GM19395 (cell line): Measurements from ENCODE around the gene RHPN2.
"Not testable (repeated sequence)": the region's sequence is repeated elsewhere in the genome, so short reads cannot be mapped to it uniquely, and the experiment has no call there.

Source experiments
- ATAC-seq: cut with Tn5 transposase; IDR thresholded peaks from one replicate; pipeline ENCODE4 v1.9.1; 2021; ENCODE audit warnings: mild to moderate bottlenecking, moderate library complexity; ENCODE audit not compliant: unreplicated experiment

RHPN2 gene

DNA sequence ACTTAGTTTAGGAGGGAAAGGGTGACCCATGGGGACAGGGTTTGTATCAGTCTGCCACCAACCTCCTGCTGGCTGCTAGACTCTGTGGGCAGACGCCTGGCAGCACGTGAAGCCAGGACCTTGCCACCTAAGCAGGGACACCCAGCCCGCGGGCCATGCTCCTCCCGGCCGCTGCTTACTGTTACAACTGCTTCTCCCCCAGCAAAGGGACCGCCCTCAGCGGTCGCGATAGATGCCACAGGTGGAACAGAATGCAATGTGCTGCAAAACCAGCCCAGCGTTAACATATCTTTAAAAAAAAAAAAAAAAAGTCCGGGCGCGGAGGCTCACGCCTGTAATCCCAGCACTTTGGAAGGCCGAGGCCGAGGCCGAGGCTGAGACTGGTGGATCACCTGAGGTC, 1.9 kb upstream of the RHPN2 start:
- ATAC-seq, result no peak

DNA sequence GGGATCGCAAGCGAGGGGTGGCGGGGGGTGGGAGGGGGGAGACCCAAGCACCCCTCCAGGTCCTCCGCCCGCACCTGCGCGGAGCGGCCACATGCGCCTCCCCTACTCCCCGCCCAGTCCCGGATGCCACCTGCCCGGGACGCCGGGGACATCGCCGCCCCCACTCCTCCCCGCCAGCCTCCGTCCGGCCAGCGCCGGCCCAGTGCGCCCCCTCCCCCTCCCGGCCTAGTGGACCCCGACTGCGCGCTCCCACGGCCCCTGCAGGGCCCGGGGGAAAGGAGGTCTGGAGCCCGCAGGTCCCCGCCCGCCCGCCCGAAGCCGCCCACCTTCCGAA, 263 bp downstream of the RHPN2 start:
- peak; percentile 43 for ATAC-seq

DNA sequence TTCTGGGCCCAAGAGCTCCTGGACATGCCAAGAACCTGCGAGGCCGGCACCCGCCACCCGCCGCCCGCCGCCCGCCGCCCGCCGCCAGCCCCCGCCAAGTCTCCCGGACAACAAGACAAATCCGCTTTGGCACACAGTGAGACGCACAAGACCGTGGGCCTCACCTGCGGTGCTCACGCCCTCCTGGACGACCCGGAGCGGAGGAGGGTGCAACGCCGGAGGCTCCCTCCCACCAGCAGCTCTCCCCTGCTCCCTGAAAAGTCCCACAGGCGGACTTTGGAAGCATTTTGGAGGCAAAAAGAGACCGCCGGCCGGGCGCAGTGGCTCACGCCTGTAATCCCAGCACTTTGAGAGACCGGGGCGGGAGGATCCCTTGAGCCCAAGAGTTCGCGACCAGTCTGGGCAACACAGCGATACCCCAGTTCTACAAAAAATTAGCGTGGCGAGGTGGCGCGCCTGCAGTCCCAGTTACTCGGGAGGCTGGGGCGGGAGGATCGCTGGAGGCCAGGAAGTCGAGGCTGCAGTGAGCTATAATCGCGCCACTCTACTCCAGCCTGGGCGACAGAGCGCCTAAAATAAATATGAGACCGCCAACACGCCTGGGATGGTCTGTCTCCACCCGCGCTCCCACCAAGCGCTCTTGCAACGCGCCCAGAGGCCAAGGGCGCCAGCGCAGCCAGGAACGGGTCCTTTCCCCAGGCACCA, 783 bp downstream of the RHPN2 start:
- ATAC-seq, result peak; percentile 26

DNA sequence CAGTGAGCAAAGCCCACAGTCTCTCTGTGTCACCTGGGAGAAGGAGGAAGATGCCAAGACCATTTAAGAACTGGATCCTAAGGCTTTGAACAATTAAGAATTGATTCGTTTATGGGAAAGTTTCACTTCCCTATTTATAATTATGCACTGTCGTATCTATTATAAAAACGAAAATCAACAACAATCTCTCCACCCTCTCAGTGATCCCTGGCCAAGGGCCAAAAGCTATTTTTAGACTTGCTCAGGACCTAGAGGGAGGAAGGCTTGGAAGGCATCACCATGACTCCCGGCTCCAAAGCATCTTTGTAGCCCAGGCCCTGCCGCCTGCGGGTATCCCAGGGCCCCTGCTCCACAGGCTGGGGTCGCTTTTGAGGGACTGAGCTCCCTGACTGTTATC, 1.3 kb downstream of the RHPN2 start:
- no peak for ATAC-seq

DNA sequence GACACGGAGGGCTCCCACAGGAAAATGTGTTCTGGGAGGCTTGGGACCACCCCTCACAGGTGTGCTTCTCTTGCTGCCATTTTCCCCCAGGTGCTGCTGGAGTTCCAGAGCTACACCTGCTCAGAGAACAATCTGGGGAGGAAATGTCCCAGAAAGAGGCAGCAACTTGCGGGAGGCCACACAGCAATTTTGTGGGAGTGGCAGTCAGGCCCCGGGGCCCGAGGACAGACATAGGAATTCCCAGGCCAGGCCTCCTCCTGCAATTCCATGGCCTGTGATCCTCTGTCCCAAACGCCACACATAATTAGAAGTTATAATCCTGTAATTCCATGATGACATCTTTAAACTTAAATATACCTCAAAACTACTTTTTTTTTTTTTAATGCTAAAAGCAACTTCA, 1.8 kb downstream of the RHPN2 start:
- ATAC-seq, result no peak

DNA sequence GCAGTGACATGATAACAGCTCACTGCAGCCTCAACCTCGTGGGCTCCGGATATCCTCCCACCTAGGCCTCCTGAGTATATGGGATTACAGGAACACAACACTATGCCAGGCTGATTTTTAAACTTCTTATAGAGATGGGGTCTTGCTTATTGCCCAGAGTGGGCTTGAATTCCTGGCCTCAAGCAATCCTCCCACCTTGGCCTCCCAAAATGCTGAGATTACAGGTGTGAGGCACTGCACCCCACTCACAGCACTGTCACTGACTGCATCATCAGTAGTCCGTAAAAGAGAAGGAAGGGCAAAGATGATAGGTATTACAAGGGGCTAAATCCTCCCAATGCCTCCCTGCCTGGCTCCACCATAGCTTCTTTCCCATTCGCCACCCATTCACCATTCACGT, 4.1 kb downstream of the RHPN2 start:
- no peak for ATAC-seq

DNA sequence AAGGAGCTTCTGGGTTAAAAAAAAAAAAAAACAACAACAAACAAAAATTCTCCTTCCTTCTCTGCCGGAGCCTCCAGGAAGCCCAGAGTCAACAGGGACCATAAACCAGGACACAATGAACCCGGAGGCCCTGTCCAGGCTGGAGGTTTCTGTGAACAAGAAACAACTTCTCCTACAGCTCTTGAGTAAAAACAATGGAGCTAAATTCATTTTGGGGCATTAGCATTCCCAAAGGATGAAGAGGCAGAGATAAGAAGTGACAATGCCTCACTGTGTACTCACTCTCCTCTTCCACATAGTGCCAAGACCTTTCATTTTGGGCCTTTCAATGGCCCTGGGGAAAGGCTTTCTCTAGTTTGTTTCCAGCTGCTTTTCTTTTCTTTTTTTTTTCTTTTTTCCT, 9.0 kb downstream of the RHPN2 start:
- ATAC-seq, result no peak

DNA sequence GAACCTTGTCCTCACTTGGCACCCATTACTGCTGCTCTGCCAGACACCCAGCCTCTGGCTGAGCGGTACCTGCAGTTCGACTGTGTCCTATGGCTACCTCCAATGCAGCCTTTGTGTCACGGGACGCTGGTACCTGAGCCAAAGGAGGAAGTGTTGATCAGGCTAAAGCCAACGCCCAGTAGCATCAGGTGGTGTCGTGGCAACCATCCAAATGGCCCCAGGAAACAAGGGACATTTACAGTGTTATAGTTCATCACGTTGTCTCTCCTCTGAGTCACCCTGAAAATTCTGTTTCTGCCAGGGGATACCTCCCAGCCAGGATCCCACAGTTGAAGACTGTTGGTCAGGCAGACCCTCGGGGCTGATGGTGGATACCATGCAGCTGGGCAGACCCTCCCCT, 10.1 kb downstream of the RHPN2 start:
- no peak for ATAC-seq

DNA sequence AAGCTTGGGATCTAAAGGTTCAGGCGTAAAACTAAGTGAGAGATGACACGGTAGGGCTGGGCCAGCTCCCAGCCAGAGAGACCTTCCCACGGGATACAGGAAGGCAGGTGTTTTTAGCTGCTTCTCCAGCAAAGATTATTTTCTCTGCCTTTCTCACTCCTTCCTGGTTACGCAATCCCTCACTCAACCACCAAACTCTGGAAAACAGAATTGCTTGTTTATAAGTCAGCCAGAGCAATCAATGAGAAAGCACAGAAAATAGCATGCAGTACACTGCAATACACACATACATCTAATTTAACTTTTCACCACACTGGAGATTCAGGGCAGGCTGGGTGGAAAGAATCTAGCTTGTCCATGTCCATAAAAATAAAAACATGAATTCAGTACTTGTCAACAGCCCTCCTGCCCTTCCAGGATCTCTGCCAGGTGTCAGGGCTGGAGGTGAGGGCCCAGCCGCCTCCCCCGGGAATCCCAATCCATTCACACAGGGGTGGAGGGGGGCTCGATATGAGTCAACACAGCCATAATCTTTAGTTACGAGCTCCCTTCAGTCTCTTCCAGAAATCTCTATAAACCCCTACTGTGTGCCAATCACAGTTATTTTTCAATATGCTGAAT, 12.2 kb downstream of the RHPN2 start:
- no peak for ATAC-seq

DNA sequence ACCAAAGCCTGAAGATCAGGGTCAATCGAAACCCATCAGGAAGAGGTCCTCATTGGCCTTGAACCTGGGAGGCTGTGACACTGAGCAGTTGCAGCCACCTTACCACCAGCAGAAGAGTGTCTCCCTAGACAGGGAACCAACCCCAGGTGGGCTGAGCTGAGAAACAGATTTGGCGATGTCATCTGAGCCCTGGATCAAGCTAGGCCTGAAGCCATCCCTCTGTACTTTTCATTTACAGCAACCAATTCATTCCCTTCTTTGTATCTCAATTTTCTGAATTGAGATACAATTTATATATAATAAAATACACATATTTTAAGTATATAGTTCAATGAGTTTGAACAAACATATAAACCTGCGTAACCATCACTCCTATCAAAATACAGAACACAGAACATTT, 14.6 kb downstream of the RHPN2 start:
- ATAC-seq, result no peak

DNA sequence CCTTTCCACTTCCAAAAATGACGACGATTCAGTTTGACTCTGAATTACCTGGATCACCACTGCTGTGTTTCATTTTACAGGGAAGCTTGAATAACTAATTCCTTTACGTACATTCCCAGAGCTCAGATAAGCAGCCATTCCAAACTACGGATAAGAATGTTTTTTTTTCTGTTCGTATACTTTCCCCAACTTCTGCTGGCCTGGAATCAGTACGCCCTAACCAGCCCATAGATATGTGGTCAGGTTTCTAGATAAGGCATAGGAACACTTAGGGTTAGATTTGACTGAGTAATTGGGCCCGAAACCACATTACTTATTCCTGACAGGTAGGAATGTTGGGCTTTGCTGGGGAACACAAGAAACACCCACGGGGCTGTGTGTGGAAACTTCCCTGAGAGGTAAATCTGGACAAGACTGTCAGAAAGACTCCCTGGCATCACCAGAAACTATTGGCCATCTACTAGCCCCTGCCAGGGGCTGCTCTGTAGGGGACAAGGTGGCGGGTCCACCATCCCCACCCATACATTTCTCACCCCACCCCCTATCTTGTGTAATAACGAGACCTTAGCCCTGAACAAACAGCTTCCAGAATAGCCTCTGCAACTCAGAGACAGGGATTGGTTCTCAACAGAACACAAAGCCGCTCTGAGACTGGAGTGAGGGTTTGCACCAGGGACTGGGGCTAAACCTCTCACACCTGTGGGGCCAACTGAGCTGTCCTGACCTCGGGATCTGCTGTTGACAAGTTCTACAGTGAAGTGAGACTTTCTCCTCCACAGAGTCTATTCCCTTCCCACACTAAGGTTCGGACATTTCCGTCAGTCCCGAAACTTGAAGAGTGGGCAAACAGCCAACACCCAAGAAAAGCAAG, 15.6 kb downstream of the RHPN2 start:
- no peak for ATAC-seq

DNA sequence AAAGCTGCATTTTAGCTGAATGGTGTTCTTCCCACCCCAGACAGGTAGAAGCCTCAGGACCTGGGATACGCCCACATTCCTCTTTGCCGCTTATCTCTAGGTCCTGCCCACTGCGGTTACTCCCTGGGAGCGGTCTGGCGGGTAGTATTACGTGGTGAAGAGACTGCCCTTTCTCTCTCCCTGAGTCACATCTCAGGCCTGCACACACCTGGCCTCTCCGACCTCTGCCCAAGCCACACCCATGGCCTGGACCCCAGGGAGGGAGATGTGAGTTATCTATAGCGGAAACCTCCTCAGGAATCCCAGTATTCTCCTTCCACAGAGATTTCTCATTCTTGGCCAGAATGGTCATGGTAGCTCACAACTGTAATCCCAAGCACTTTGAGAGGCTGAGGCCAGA, 17.3 kb downstream of the RHPN2 start:
- ATAC-seq, result no peak

DNA sequence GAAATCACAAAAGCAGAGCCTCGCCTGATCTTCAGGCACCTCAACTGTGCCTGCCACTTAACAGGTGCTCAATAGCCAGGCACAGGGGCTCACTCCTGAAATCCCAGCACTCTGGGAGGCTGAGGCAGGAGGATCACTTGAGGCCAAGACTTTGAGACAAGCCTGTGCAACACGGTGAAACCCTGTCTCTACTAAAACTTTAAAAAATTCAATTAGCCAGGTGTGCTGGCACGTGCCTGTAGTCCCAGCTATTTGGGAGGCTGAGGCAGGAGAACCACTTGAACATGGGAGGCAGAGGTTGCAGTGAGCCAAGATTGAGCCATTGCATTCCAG, 22.9 kb downstream of the RHPN2 start:
- ATAC-seq, result not testable (repeated sequence)

DNA sequence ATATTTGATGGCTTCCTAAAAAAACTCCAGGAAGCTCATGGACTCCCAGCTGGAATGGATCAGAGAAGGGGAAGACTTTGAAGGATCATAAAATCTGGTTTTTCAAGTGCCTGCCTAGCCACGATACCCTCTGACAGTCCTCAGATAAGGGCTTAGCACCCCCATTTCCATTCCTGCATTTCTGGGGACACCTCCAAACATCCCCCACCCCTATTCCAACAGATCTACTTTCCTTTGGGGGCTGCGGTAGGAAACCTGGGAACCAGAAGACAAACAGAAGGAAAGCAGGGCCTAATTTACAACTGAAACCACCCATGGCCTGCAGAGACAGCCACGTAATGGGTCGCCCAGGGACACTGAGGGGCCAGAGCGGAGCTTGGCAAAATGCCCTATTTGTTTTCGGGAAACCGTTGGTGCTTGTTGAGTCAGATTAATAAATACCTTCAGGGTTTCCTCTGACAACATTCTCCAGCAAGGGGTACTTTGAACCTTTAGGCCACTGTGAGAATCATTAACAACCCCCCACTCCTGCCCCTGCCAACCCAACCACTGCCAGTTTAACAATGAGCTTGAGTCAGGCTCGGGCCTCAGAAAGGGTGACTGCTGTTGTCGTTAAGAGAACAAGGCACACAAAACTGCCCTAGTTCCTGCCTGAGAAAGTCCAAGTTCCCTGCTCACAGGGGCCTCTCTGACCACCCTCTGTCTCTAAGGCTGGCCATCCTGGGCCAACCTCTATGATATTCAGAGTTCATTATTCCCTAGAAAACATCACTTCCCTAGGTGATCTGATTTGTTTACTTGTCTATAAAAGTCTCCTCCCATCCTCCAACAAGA, 23.5 kb downstream of the RHPN2 start:
- ATAC-seq, result no peak

DNA sequence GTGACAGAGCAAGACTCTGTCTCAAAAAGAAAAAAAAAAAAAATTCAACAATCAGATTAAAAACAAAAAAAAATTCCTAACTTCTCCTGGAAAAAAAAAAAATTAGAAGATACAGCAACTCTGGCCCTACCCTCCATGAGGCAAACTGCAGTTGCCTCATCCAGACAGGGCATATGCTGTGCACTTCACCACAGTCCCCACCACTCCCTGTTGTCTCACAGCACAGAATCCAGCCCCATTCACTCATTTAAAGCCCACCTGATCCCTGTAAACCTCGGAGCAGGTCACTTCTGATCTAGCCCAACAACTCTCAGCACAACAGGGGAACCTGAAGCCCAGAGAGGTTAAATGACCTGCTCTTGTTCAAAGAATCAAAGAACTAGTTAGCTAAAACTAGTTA, 24.9 kb downstream of the RHPN2 start:
- ATAC-seq, result no peak

DNA sequence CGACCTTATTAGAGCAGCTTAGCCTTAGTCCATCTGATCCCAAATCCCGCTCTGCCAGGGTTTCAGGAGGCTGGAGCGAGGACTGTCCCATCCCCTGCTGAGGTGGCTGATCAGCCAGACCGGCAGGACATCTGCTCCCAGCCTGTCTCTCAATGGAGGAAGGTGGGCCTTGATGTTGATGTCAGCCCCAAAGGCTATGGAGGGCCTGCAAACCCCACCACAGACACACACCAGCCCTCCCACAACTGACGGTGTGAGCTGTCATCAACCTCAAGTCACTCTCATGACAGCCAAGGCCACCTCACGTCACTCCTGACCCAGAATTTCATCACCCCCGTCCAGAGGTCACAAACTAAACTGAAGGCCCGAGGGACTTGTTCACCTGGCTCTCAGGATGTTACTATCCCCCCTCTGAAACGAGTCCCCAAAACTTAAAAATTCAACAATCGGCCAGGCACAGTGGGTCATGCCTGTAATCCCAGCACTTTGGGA, 25.5 kb downstream of the RHPN2 start:
- no peak for ATAC-seq

DNA sequence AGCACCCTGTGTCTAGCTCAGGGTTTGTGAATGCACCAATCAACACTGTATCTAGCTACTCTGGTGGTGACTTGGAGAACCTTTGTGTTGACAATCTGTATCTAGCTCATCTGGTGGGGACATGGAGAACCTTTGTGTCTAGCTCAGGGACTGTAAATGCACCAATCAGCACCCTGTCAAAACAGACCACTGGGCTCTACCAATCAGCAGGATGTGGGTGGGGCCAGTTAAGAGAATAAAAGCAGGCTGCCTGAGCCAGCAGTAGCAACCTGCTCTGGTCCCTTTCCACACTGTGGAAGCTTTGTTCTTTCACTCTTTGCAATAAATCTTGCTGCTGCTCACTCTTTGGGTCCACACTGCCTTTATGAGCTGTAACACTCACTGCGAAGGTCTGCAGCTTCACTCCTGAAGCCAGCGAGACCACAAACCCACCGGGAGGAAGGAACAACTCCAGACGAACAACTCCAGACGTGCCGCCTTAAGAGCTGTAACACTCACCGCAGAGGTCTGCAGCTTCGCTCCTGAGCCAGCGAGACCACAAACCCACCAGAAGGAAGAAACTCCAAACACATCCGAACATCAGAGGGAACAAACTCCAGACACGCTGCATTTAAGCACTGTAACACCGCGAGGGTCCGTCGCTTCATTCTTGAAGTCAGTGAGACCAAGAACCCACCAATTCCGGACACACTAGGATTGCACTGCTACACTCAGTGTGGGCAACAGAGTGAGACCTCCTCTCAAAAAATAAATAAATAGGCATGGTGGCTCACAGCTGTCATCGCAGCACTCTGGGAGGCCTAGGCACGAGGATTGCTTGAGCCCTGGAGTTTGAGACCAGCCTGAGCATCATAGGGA, 27.3 kb downstream of the RHPN2 start:
- ATAC-seq, result not testable (repeated sequence)

DNA sequence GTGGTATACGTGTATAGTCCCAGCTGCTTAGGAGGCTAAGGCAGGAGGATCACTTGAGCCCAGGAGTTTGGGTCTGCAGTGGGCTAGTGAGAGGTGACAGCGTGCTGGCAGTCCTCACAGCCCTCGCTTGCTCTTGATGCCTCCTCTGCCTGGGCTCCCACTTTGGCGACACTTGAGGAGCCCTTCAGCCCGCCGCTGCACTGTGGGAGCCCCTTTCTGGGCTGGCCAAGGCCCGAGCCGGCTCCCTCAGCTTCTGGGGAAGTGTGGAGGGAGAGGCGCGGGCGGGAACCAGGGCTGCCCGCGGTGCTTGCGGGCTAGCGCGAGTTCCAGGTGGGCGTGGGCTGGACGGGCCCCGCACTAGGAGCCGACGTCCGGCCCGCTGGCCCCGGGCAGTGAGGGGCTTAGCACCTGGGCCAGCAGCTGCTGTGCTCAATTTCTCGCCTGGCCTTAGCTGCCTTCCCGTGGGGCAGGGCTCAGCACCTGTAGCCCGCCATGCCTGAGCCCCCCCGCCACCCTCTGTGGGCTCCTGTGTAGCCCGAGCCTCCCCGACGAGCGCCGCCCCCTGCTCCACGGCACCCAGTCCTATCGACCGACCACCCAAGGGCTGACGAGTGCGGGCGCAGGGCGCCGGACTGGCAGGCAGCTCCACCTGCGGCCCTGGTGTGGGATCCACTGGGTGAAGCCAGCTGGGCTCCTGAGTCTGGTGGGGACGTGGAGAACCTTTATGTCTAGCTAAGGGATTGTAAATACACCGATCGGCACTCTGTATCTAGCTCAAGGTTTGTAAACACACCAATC, 28.1 kb downstream of the RHPN2 start:
- ATAC-seq, result not testable (repeated sequence)

DNA sequence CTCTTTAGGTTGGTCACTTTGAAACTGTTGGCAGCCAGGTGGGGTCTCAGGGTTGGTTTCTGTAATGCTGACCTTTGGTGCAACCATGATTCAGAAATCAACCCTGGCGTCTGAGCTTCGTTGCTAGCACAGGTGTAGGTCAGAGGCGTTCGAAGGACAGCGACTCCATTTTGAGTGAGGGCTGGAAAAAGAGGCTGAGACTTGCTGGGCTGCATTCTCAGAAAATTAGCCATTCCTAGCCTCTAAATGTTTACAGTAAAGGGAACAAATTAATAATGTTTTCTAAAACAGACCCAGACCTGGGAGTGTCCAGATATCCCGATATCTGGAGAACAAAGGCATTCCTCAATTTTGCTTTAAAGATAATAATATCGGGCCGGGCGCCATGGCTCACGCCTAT, 29.2 kb downstream of the RHPN2 start:
- ATAC-seq, result no peak
